Measurements from ENCODE around the gene STPG2.

GRCh38 chr4:97910005-97910404, 233.3 kb downstream of the STPG2 start:
- TF ChIP-seq CTCF (IDR thresholded peaks at IDR 0.05): no peak
- no peak for TF ChIP-seq POLR2A (IDR thresholded peaks at IDR 0.05)
